Neural cell (in vitro differentiated cells): ENCODE results near the gene AGBL5. TPM values are rescaled to one million over a fixed set of nuclear protein-coding genes. Genes with fewer than 3 reads are reported as not detected.

ENCODE experiments used
- H2AFZ ChIP-seq: fragments of 200-600, 300-800 bp; sonication (generic), shearing (Covaris generic); 2 replicates; pipeline ENCODE4 v1.6.0; 2014; ENCODE audit warnings: low read depth, mild to moderate bottlenecking, antibody characterized with exemption, low read length, moderate library complexity
- H3F3A ChIP-seq: fragments of 200-600 bp; shearing (Covaris generic); 2 replicates; pipeline ENCODE4 v1.6.1; 2016; ENCODE audit warnings: mild to moderate bottlenecking, moderate library complexity, mixed read lengths, antibody characterized with exemption, low read length; ENCODE audit not compliant: insufficient read depth, poor library complexity, severe bottlenecking
- H3K27ac ChIP-seq: fragments of 200-600, 300-800 bp; sonication (generic), shearing (Covaris generic); 2 replicates; pipeline ENCODE4 v1.5.1; 2014; ENCODE audit warnings: mild to moderate bottlenecking, low read length, moderate library complexity
- H3K27me3 ChIP-seq: fragments of 300-800, 200-600 bp; sonication (generic), shearing (Covaris generic); 2 replicates; pipeline ENCODE4 v1.6.0; 2014; ENCODE audit warnings: mild to moderate bottlenecking, low read depth, low read length, moderate library complexity; ENCODE audit not compliant: insufficient read depth
- H3K36me3 ChIP-seq: fragments of 300-800, 200-600 bp; sonication (generic), shearing (Covaris generic); 2 replicates; pipeline ENCODE4 v1.5.1; 2014; ENCODE audit warnings: mild to moderate bottlenecking, antibody characterized with exemption, low read length, moderate library complexity; ENCODE audit not compliant: insufficient read depth
- H3K4me2 ChIP-seq: fragments of 300-800, 200-600 bp; sonication (generic), shearing (Covaris generic); 2 replicates; pipeline ENCODE4 v1.6.0; 2014; ENCODE audit warnings: mild to moderate bottlenecking, low read length
- H3K4me3 ChIP-seq: fragments of 300-800, 200-600 bp; sonication (generic), shearing (Covaris generic); 2 replicates; pipeline ENCODE4 v1.5.1; 2014; ENCODE audit warnings: mild to moderate bottlenecking, low read length, moderate library complexity
- H3K79me2 ChIP-seq: fragments of 200-600 bp; shearing (Covaris generic); replicated peaks from 2 replicates; pipeline ENCODE4 v1.6.0; 2014; ENCODE audit warnings: mild to moderate bottlenecking, low read length, moderate library complexity; ENCODE audit not compliant: insufficient read depth
- H3K9ac ChIP-seq: fragments of 300-800, 200-600 bp; sonication (generic), shearing (Covaris generic); 2 replicates; pipeline ENCODE4 v1.6.1; 2016; ENCODE audit warnings: mild to moderate bottlenecking, low read length, mixed read lengths
- H3K9me2 ChIP-seq: fragments of 200-600 bp; shearing (Covaris generic); 2 replicates; pipeline ENCODE4 v1.6.1; 2016; ENCODE audit warnings: mild to moderate bottlenecking, low read length, mixed read lengths; ENCODE audit not compliant: insufficient read depth
- H3K9me3 ChIP-seq: fragments of 200-600, 300-800 bp; sonication (generic), shearing (Covaris generic); 2 replicates; pipeline ENCODE4 v1.6.1; 2016; ENCODE audit warnings: mild to moderate bottlenecking, mixed run types, low read length, moderate library complexity, mixed read lengths
- H4K20me1 ChIP-seq: fragments of 200-600 bp; shearing (Covaris generic); 2 replicates; pipeline ENCODE4 v1.6.1; 2016; ENCODE audit warnings: mild to moderate bottlenecking, mixed run types; ENCODE audit not compliant: insufficient read depth
- EP300 ChIP-seq: fragments of 450-650 bp; conservative IDR thresholded peaks from 2 replicates; pipeline ENCODE4 v1.6.1; 2014; ENCODE audit warnings: antibody characterized with exemption, mild to moderate bottlenecking, moderate library complexity; ENCODE audit not compliant: poor library complexity, severe bottlenecking
- EZH2 ChIP-seq: fragments of 200-600, 300-800 bp; shearing (Covaris generic), sonication (generic); IDR thresholded peaks from 2 replicates; pipeline ENCODE4 v1.6.1; 2014; ENCODE audit warnings: antibody characterized with exemption, low read length, borderline replicate concordance, mild to moderate bottlenecking; ENCODE audit not compliant: insufficient read depth, poor library complexity, severe bottlenecking
- MXI1 ChIP-seq: fragments of 450-650 bp; conservative IDR thresholded peaks from 2 replicates; pipeline ENCODE4 v1.6.1; 2014; ENCODE audit warnings: antibody characterized with exemption, mild to moderate bottlenecking; ENCODE audit not compliant: poor library complexity, severe bottlenecking
- POLR2AphosphoS5 ChIP-seq: IDR thresholded peaks from 2 replicates; pipeline ENCODE4 v1.6.1; 2012
- RAD21 ChIP-seq: fragments of 450-650 bp; conservative IDR thresholded peaks from 2 replicates; pipeline ENCODE4 v1.6.1; 2014; ENCODE audit warnings: antibody characterized with exemption, mild to moderate bottlenecking, moderate library complexity
- SMC3 ChIP-seq: fragments of 450-650 bp; conservative IDR thresholded peaks from 2 replicates; pipeline ENCODE4 v1.6.1; 2014; ENCODE audit warnings: antibody characterized with exemption, mild to moderate bottlenecking, moderate library complexity; ENCODE audit not compliant: poor library complexity
- TAF1 ChIP-seq: IDR thresholded peaks from 2 replicates; pipeline ENCODE4 v1.6.1; 2012; ENCODE audit warnings: low read depth
- polyA plus RNA-seq: library from polyadenylated mRNA; depleted of rRNA; stranded (reverse); fragments of >200 nt; gene quantifications from 2 replicates; pipeline ENCODE4 v1.2.3, GENCODE V29; 2014
- TF ChIP-seq, protein P1 (sequence below): fragments of 450-650 bp; IDR thresholded peaks from 2 replicates; pipeline ENCODE4 v1.5.1; 2014; ENCODE audit warnings: antibody characterized with exemption, mild to moderate bottlenecking, moderate library complexity; ENCODE audit not compliant: poor library complexity, severe bottlenecking
- TF ChIP-seq, protein P2 (sequence below): IDR thresholded peaks from 2 replicates; pipeline ENCODE4 v1.6.1; 2012; ENCODE audit warnings: borderline replicate concordance

AGBL5 gene
- polyA plus RNA-seq, 1 donor from 2014 or later = 34.3 TPM

DNA sequence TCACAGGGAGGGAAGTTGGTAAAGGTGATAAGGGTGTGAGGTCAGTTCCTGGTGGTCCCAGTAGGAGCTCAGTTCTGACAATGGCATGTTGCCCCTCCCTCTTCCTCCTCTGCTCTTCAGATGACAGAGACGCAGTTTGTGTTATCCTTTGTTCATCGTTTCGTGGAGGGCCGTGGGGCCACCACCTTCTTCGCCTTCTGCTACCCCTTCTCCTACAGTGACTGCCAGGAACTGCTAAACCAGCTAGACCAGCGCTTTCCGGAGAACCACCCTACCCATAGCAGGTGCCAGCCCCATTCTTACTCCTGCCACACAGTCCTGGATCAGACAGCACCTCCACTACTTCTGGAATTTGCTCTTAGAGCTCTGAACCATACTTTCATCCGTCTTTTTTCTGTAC, 2.3 kb downstream of the AGBL5 start:
- H3K27ac ChIP-seq = no peak overlapping the region
- H3F3A ChIP-seq = no peaks in the 10 kb centered on the region
- H3K9me3 ChIP-seq = no peaks in the 10 kb centered on the region
- H3K79me2 ChIP-seq = peaks cover 7% of the 10 kb centered on the region
- no peak overlapping the region for H2AFZ ChIP-seq
- no peak overlapping the region for H3K4me2 ChIP-seq
- TF ChIP-seq EP300 (no peak), EZH2 (no peak), MXI1 (no peak), POLR2AphosphoS5 (no peak), RAD21 (no peak), TAF1 (no peak), SMC3 (no peak)
- TF ChIP-seq, protein P1, sequence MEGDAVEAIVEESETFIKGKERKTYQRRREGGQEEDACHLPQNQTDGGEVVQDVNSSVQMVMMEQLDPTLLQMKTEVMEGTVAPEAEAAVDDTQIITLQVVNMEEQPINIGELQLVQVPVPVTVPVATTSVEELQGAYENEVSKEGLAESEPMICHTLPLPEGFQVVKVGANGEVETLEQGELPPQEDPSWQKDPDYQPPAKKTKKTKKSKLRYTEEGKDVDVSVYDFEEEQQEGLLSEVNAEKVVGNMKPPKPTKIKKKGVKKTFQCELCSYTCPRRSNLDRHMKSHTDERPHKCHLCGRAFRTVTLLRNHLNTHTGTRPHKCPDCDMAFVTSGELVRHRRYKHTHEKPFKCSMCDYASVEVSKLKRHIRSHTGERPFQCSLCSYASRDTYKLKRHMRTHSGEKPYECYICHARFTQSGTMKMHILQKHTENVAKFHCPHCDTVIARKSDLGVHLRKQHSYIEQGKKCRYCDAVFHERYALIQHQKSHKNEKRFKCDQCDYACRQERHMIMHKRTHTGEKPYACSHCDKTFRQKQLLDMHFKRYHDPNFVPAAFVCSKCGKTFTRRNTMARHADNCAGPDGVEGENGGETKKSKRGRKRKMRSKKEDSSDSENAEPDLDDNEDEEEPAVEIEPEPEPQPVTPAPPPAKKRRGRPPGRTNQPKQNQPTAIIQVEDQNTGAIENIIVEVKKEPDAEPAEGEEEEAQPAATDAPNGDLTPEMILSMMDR = no peak
- TF ChIP-seq, protein P2, sequence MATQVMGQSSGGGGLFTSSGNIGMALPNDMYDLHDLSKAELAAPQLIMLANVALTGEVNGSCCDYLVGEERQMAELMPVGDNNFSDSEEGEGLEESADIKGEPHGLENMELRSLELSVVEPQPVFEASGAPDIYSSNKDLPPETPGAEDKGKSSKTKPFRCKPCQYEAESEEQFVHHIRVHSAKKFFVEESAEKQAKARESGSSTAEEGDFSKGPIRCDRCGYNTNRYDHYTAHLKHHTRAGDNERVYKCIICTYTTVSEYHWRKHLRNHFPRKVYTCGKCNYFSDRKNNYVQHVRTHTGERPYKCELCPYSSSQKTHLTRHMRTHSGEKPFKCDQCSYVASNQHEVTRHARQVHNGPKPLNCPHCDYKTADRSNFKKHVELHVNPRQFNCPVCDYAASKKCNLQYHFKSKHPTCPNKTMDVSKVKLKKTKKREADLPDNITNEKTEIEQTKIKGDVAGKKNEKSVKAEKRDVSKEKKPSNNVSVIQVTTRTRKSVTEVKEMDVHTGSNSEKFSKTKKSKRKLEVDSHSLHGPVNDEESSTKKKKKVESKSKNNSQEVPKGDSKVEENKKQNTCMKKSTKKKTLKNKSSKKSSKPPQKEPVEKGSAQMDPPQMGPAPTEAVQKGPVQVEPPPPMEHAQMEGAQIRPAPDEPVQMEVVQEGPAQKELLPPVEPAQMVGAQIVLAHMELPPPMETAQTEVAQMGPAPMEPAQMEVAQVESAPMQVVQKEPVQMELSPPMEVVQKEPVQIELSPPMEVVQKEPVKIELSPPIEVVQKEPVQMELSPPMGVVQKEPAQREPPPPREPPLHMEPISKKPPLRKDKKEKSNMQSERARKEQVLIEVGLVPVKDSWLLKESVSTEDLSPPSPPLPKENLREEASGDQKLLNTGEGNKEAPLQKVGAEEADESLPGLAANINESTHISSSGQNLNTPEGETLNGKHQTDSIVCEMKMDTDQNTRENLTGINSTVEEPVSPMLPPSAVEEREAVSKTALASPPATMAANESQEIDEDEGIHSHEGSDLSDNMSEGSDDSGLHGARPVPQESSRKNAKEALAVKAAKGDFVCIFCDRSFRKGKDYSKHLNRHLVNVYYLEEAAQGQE = no peak
- no peaks in the 10 kb centered on the region for H4K20me1 ChIP-seq
- H3K36me3 ChIP-seq = no peaks in the 10 kb centered on the region
- no peaks in the 10 kb centered on the region for H3K27me3 ChIP-seq
- no peak overlapping the region for H3K9ac ChIP-seq
- H3K9me2 ChIP-seq = no peaks in the 10 kb centered on the region
- no peak overlapping the region for H3K4me3 ChIP-seq

DNA sequence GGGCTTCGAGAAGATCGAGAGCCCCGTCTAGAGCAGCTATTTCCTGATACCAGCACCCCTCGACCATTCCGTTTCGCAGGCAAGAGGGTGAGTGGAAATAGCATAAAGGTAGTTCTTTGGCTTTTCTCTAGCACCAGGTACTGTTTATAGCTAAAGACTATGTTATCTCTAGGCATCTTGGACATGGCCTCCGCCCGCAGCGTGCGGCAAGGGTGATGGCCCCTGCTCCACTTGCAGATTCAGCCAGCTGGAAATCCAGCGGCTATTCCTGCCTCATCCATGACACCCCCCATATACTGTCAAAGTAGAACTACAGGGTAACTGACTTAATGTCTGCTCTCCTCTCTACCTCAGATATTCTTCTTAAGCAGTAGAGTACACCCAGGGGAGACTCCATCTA, 3.3 kb downstream of the AGBL5 start:
- Histone ChIP-seq H2AFZ (no peak overlapping the region), H3K27ac (no peak overlapping the region), H3K4me3 (no peak overlapping the region), H3K27me3 (no peaks in the 10 kb centered on the region), H3K9me2 (no peaks in the 10 kb centered on the region), H3K79me2 (peaks cover 7% of the 10 kb centered on the region), H3F3A (no peaks in the 10 kb centered on the region), H3K4me2 (no peak overlapping the region), H3K36me3 (no peaks in the 10 kb centered on the region), H4K20me1 (no peaks in the 10 kb centered on the region), H3K9ac (no peak overlapping the region), H3K9me3 (no peaks in the 10 kb centered on the region)
- TF ChIP-seq RAD21 = no peak
- no peak for TF ChIP-seq POLR2AphosphoS5
- TF ChIP-seq, protein P2 = no peak
- TF ChIP-seq EP300 = no peak
